T-helper 2 cell treated with Interferon-gamma antibody and Interleukin-4, amounts not matched to agents 5 μg/mL and 100 μg/mL, for 36 hours (primary cell): ENCODE measurements around the gene RAB15.

ENCODE experiments used
- DNase-seq: peaks from one replicate; pipeline ENCODE4 v3.0.0; 2021; ENCODE audit warnings: low spot score
- H3K27ac Mint-ChIP-seq: one replicate; pipeline ENCODE4 v1.8.0; 2021; ENCODE audit warnings: mild to moderate bottlenecking, mixed read lengths
- H3K27me3 Mint-ChIP-seq: one replicate; pipeline ENCODE4 v1.8.0; 2021; ENCODE audit warnings: low read depth, mixed read lengths
- H3K36me3 Mint-ChIP-seq: one replicate; pipeline ENCODE4 v1.8.0; 2021; ENCODE audit warnings: low read depth, mixed read lengths
- H3K4me1 Mint-ChIP-seq: one replicate; pipeline ENCODE4 v1.8.0; 2021; ENCODE audit warnings: low read depth, mixed read lengths
- H3K4me3 Mint-ChIP-seq: one replicate; pipeline ENCODE4 v1.8.0; 2022; ENCODE audit warnings: mild to moderate bottlenecking, moderate library complexity, mixed read lengths
- H3K9me3 Mint-ChIP-seq: one replicate; pipeline ENCODE4 v1.8.0; 2021; ENCODE audit warnings: mixed read lengths

RAB15 gene

DNA sequence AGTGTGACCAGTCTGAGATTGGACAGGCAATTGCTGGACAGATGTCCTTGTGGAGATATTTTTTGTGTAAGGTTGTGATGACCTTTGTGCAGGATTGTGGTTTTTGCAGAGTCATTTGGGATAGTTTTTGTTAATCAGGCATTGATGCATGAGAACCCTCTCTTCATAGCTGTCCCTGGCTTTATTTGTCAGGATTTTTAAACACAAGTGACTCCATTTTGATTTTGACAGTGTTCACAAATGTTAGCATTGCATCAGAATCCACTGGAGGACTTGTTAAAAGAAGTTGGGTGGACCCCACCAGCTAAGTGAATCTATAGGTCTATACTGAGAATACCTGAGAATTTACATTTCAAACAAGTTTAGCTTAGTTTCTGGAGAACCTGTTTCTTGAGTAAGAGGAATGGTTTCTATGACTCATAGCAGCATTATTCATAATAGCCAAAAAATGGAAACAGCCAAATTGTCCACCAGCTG lies 26.4 kb upstream of the RAB15 start:
- Mint-ChIP-seq H3K4me3 (no peak overlapping the region), H3K27ac (no peak overlapping the region), H3K36me3 (peaks cover 4% of the 10 kb centered on the region), H3K27me3 (no peaks in the 10 kb centered on the region), H3K4me1 (peaks cover 34% of the 10 kb centered on the region), H3K9me3 (no peaks in the 10 kb centered on the region)
- DNase-seq = no peak

GRCh38 chr14:64997108-64997794 lies 25.1 kb upstream of the RAB15 start:
- Mint-ChIP-seq H3K9me3 (no peaks in the 10 kb centered on the region), H3K27ac (no peak overlapping the region), H3K4me1 (peaks cover 28% of the 10 kb centered on the region), H3K4me3 (no peak overlapping the region), H3K27me3 (no peaks in the 10 kb centered on the region), H3K36me3 (peaks cover 9% of the 10 kb centered on the region)
- no peak for DNase-seq

- H3K27ac Mint-ChIP-seq = no peak overlapping the region
- H3K9me3 Mint-ChIP-seq = no peaks in the 10 kb centered on the region
- peaks cover 40% of the 10 kb centered on the region for H3K4me1 Mint-ChIP-seq
- H3K36me3 Mint-ChIP-seq = peaks cover 17% of the 10 kb centered on the region
- H3K4me3 Mint-ChIP-seq = no peak overlapping the region
- DNase-seq = no peak
- H3K27me3 Mint-ChIP-seq = no peaks in the 10 kb centered on the region
Observed at GRCh38 chr14:64995291-64995690, 23.2 kb upstream of the RAB15 start.

DNA sequence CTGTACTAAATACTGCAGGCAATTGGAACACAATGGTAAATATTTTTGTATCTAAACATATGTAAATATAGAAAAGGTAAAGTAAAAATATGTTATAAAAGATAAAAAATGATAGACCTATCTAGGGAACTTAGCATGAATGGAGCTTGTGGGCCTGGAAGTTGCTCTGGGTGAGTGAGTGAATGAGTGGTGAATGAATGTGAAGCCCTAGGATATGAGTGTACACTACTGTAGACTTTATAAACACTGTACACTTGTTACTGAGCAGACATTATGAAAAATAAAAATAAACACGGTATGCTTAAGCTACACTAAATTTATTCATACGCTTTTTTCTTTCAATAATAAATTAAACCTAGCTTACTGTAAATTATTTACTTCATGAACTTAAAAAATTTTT lies 22.4 kb upstream of the RAB15 start:
- H3K9me3 Mint-ChIP-seq = no peaks in the 10 kb centered on the region
- no peak overlapping the region for H3K27ac Mint-ChIP-seq
- peaks cover 17% of the 10 kb centered on the region for H3K36me3 Mint-ChIP-seq
- no peaks in the 10 kb centered on the region for H3K27me3 Mint-ChIP-seq
- peaks cover 48% of the 10 kb centered on the region for H3K4me1 Mint-ChIP-seq
- H3K4me3 Mint-ChIP-seq = no peak overlapping the region
- no peak for DNase-seq

DNA sequence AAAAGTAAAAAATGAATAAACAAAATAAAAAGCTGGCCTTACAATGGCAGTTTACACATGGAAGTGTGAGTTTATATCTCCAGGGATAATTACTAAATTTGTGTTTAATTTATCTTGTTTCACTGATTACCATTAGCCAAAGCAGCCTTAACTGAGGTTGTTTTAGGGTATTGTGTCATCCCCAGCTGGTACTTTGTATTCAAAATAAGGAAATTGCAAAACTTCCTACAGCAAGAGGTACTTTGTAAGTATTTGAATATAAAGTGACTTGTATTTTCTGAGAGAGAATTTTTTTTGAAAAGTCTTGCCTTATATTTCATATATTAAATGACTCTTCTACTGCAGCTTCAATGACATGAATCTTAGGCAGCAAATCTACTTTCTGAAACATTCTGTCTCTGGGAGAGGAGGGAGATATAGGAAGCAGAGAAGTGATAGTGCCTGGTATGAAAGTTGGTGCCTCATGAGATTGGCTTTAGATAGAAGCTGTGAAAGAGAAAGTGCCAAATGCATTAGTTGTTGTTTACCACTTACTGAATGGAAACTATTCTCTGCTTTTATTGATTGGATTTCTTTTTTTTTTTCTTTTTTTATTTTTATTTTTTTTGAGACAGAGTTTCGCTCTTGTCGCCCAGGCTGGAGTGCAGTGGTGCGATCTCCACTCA lies 21.3 kb upstream of the RAB15 start:
- Mint-ChIP-seq H3K27ac (peak overlapping the region; percentile 69), H3K4me3 (no peak overlapping the region), H3K4me1 (peaks cover 53% of the 10 kb centered on the region), H3K27me3 (no peaks in the 10 kb centered on the region), H3K9me3 (no peaks in the 10 kb centered on the region), H3K36me3 (peaks cover 21% of the 10 kb centered on the region)
- no peak for DNase-seq

DNA sequence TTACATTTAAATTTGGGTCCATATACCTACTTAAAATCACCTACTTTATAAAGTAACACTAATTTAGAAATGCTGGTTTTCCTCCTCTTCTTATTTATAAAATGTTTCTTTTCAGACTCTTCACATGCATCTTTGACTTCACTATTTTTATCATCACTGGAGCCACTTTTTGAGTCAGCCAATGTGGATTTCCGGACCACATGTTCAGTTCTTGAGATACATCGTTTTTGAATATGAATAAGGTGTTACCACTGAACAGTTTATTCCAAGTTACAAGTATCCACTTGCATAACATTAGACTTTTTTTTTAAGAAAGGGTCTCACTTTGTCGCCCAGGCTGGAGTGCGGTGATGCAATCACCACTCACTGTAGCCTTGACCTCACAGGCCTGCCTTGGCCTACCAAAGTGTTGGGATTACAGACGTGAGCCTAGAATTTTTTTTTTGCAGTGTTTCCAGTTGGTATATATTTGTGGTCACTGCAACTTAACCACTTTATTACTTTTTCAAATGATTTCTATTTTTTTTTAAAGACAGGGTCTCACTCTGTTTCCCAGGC lies 20.3 kb upstream of the RAB15 start:
- no peak for DNase-seq
- no peaks in the 10 kb centered on the region for H3K27me3 Mint-ChIP-seq
- H3K27ac Mint-ChIP-seq = no peak overlapping the region
- H3K4me3 Mint-ChIP-seq = no peak overlapping the region
- H3K9me3 Mint-ChIP-seq = no peaks in the 10 kb centered on the region
- H3K4me1 Mint-ChIP-seq = peaks cover 50% of the 10 kb centered on the region
- peaks cover 17% of the 10 kb centered on the region for H3K36me3 Mint-ChIP-seq

DNA sequence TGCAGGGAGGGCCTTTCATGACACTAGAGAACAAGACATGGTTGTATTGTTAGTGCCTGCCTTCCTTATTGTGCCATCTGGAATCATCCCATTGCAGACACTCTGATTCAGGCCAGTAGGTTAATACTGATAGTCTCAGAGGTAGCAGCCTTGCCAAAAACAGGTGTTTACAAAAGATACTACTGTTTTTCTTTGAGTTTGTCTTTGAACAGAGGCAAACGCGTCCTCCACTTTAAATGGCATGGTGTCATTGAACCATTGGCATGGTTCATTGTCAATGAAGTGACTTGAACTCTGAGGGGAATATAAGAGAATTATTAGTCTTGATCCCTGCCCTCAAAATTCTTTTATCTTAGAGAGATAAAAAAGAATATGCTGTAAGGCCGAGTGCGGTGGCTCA lies 18.8 kb upstream of the RAB15 start:
- Mint-ChIP-seq H3K27me3 (peaks cover 3% of the 10 kb centered on the region), H3K27ac (peak overlapping the region; percentile 49), H3K4me3 (no peak overlapping the region), H3K36me3 (peaks cover 17% of the 10 kb centered on the region), H3K4me1 (peaks cover 44% of the 10 kb centered on the region), H3K9me3 (no peaks in the 10 kb centered on the region)
- DNase-seq = no peak

DNA sequence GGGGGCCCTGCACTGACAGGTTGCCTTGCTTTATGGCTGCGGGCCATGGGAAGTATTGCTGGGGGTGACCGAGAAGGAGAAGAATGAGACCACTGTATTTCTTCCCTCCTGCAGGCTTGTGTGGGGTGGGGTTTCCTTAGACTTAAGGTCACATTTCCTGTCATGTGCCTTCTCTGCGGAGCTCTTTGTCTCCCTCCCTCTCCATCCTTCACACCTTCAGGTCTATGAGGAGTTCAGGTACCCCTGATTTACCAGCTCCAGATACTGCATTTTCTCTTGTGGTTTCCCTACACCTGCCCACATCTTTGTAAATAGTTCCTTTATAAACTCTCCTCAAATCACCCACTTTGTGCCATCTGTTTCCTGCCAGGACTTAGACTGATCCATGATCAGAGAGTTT lies 18.2 kb upstream of the RAB15 start:
- H3K4me1 Mint-ChIP-seq = peaks cover 46% of the 10 kb centered on the region
- H3K9me3 Mint-ChIP-seq = no peaks in the 10 kb centered on the region
- H3K36me3 Mint-ChIP-seq = peaks cover 17% of the 10 kb centered on the region
- H3K27me3 Mint-ChIP-seq = peaks cover 5% of the 10 kb centered on the region
- peak overlapping the region; percentile 60 for H3K4me3 Mint-ChIP-seq
- no peak for DNase-seq
- H3K27ac Mint-ChIP-seq = peak overlapping the region; percentile 49

GRCh38 chr14:64987438-64987767 lies 15.3 kb upstream of the RAB15 start:
- DNase-seq = no peak
- Mint-ChIP-seq H3K36me3 (peaks cover 13% of the 10 kb centered on the region), H3K27me3 (peaks cover 22% of the 10 kb centered on the region), H3K4me1 (peaks cover 48% of the 10 kb centered on the region), H3K27ac (peak overlapping the region; percentile 99), H3K4me3 (peak overlapping the region; percentile 98), H3K9me3 (no peaks in the 10 kb centered on the region)

DNA sequence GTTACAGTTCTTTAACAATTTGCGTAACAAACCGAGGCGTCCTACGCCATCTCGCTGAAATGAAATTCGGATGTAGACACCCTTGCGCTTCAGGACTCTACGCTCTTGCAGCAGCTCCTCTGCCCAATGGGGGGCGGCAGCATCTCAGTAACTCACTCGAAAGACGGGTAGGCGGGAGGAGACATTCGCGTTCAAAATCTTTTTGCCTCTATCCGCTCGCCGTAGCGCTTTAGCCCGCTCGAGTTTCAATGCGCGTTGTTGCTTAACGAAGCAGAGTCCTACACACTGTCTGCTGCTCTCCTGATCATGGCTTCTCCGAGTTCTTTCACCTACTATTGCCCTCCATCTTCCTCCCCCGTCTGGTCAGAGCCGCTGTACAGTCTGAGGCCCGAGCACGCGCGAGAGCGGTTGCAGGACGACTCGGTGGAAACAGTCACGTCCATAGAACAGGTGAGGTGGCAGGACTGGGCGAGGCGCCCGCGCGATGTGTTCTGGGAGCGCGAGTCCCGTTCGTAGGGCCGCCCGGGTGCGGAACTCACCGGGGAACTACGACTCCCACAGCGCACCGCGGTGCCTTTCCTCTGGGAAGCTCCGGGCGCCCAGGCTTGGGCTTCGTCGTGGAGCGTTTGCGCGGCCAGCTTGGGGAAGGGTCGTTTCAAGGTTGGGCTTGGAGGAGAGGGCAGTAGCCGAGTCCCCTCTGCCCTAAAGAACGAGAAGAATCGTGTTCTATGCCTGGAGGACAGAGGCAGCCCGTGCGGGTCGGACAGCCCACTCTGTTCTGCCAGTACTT lies 14.7 kb upstream of the RAB15 start, which contains the start of gene FNTB:
Gene FNTB (plus strand): TSS at position 248 of the 790 bp plus-strand sequence. CDS start 59 bp downstream, at position 307.
- peaks cover 44% of the 10 kb centered on the region for H3K4me1 Mint-ChIP-seq

GRCh38 chr14:64983439-64984310 lies 11.5 kb upstream of the RAB15 start:
- no peak for DNase-seq

More for the DNA sequence above, 14.7 kb upstream of the RAB15 start, which contains the start of gene FNTB:
- H3K27me3 Mint-ChIP-seq = peaks cover 26% of the 10 kb centered on the region
- H3K36me3 Mint-ChIP-seq = peaks cover 10% of the 10 kb centered on the region
- no peaks in the 10 kb centered on the region for H3K9me3 Mint-ChIP-seq
- H3K27ac Mint-ChIP-seq = peak within 1 kb of the TSS; percentile 99
- H3K4me3 Mint-ChIP-seq = peak within 1 kb of the TSS; percentile 98
- DNase-seq = peak; percentile 93

DNA sequence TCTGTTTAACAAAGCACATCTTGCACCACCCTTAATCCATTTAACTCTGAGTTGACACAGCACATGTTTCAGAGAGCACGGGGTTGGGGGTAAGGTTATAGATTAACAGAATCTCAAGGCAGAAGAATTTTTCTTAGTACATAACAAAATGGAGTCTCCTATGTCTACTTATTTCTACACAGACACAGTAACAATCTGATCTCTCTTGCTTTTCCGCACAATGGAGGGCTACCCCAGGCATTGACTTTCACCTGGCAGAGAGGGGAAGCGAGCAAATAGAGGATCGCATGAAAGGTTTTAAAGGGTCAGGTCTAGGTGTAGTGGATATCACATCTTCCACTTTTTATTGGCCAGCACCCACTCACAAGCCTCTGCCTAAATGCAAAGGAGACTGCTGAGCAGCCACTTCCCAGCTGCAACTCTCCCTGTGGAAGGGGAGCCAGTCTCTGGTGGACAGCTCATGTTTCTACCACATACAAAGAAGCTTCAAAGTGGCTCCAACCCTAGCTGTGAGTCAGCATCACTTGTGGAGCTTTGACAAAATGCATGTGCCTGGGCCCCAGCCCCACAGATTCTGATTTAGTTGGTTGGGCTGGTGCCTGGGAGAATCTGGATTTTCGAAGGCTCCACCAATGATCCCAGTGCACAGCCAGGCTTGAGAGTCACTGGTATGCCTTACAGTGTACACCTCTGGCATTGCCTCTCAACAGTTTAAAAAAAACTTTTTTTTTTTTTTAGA lies 7.4 kb upstream of the RAB15 start:
- Mint-ChIP-seq H3K9me3 (no peaks in the 10 kb centered on the region), H3K27me3 (peaks cover 35% of the 10 kb centered on the region), H3K4me3 (no peak overlapping the region), H3K4me1 (peaks cover 8% of the 10 kb centered on the region), H3K27ac (no peak overlapping the region), H3K36me3 (no peaks in the 10 kb centered on the region)
- DNase-seq = no peak

More at GRCh38 chr14:64983439-64984310, 11.5 kb upstream of the RAB15 start:
- peaks cover 22% of the 10 kb centered on the region for H3K4me1 Mint-ChIP-seq
- H3K36me3 Mint-ChIP-seq = no peaks in the 10 kb centered on the region
- H3K4me3 Mint-ChIP-seq = peak overlapping the region; percentile 63
- peaks cover 30% of the 10 kb centered on the region for H3K27me3 Mint-ChIP-seq
- H3K9me3 Mint-ChIP-seq = no peaks in the 10 kb centered on the region
- no peak overlapping the region for H3K27ac Mint-ChIP-seq
